NAMALWA (cell line): Measurements from ENCODE around the gene TTC22.
"Not testable (repeated sequence)": the region's sequence is repeated elsewhere in the genome, so short reads cannot be mapped to it uniquely, and the experiment has no call there.

Experiments used
- DNase-seq: peaks from one replicate; pipeline ENCODE4 v3.0.0-alpha.2; 2015; ENCODE audit warnings: low spot score

The TTC22 gene

DNA sequence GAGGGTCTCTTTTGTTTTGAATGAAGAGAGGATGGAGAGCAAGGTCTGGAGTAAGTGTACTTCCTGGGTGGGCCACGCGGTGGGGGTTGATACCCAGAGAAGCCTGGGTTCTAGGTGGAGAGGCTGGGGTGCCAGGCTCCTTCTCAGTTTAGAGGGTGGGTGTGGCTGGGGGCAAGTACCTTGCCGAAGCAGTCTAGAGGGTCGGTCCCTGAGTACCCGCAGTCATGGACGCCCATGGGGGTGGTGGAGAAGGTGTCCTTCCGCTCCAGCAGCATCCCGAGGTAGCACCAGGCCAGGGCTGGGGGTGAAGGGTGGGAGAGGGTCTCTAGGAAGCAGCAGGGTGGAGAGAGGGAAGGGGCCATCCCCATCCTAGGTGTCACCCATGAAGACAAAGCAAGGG lies 14.3 kb downstream of the TTC22 start:
- DNase-seq, result no peak

DNA sequence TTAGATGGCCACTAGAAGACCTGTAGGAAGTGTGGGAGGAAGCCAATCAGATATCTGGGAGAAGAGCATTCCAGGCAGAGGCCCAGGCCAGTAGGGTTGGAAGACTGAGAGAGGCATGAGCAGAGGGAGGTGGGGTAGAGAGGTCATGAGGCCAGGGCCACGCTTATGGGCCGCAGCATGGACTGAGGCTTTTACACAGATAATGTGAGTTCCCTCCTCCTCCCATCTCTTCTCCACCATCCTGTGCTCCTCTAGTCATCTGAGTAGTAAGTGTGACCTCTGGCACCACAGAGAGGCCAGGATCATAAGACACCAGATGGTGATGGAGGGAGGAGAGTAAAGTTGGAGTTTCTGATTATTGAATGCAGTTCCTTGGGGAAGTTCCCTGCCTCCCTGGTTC lies 17.1 kb downstream of the TTC22 start:
- no peak for DNase-seq

DNA sequence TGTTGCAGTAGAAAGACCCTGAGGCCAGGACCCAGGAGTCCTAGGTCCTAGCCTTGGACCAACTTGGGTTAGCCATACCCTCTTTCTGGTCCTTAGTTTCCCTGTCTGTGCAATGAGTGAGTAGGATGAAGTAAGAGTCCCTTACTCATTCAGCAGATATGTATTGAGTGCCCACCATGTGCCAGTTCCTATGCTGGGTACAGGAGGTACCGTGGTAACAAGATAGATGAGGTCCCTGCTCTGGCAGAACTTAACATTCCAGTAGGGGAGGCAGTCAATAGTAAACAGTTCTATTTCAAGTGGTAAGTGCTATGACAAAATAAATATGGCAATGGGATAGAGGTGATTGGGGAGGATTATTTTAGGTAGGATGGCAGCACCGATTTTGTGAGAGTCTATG lies 18.5 kb downstream of the TTC22 start:
- DNase-seq, result no peak

DNA sequence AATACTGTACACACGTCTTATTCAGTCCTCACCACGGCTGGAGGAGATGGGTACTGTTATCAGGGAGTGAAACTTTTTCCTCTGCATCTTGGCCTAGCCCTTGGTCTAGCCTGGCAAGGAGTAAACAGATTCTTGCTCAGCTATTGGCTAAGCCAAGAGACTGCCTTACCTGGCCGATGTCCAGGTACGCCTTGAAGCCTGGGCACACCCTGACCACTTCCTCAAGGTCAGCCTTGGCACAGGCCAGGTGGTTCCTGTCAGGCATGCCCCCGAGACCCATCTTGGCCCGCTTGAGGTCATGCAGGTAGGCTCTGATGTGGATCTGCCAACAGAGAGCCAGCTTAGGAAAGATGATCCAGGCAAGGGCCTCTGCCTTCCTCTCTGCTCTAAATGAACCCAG lies 19.0 kb downstream of the TTC22 start:
- no peak for DNase-seq

DNA sequence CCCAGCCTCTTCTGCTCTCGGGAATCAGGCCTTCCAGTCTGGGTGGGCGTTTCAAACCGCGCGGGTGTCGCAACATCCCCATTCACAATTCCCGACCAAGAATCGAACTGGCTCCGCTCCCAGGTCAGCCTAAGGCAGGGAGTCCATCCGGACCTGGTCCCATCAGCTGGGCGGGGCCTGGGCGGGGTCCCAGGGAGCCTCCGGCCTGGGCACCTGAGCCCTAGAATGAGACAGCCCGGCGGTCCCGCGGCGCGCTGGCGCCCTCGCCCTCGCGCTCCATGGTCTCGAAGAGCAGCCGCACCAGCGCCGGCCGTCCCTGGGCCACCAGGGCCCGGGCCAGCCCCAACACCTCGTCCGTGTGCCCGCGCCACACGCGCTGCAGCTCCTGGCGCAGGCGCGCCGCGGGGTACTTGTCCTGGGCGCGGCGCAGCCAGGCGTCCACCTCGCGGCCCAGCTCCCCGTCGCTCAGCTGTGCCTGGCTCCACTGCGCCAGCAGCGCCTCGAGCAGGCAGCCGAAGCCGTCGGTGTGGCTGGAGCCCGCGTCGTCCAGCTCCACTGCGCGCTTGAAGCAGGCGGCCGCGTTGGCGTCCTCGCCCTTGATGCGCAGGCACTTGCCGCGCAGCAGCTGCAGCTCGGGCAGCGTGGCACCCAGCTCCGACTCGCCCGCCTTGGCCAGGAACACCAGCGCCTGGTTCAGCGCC lies 19.9 kb downstream of the TTC22 start:
- DNase-seq, result no peak

DNA sequence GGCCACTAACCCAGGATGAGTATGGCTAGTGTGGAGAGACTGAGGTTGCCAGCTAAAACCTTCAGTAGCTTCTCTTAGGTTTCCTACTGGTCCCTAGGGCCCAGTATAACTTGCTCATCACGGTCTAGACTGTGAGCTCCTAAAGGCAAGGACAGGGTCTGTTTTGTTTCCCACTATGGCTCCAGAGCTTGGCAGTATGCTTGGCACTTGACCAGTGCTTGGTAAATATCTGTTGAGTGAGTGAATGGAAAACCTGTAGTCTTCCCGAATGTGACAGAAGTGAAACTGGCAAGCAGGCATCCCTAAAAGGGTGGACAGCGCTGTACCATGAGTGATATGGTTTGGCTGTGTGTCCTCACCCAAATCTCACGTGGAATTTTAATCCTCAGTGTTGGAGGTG lies 23.7 kb downstream of the TTC22 start:
- no peak for DNase-seq

DNA sequence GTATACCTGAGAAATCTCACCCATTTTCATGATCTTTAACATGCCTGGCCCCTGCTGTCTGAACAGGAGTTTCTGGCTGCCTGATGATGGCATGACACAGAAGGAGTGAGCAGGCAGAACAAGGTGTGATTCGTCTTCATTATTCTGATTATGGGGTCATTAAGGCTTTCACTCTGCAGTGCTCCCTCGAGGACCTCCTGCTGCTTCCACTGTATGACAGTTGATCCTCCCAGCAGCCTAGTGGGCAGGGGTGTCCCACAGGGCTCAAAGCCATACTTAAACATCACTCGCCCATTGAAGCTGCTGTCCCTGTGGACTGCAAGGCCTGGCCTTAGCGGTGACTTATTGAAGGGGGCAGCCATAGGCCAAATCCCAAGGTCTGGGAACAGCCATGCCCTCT lies 24.1 kb downstream of the TTC22 start:
- DNase-seq, result no peak

DNA sequence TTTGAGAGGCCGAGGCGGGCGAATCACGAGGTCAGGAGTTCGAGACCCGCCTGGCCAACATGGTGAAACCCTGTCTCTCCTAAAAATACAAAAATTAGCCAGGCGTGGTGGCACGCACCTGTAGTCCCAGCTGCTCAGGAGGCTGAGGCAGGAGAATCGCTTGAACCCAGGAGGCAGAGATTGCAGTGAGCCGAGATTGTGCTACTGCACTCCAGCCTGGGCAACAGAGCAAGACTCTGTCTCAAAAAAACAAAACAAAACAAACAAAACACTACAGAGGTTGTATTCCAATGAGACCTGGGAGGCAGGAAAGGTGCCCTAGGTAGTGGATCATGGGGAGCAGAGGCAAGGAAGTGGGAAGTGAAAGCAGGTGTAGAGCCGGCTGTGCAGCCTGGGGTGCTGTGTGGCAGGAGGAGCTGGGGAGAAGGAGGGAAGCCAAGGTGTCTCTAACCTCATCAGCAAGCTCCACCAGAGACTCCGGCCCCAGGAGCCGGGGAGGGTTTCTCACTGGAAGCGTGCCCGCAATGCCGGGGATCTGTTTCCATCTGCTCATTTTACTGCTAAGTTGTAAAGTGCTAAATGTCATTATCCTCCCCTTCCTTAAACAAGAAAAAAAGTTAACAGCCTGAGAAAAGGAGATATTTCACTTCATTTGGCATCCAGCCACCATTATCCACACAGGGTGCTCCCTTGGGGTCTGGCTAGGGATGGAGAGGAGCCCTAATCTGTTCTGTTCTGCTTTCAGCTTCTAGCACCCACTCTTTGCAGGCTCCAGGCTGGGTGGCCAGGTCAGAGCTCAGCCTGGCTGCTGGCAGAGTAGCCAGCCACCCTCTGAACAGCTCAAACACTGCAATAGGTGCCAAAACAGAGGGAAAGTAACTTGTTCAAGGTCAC lies 25.0 kb downstream of the TTC22 start:
- DNase-seq, result not testable (repeated sequence)

DNA sequence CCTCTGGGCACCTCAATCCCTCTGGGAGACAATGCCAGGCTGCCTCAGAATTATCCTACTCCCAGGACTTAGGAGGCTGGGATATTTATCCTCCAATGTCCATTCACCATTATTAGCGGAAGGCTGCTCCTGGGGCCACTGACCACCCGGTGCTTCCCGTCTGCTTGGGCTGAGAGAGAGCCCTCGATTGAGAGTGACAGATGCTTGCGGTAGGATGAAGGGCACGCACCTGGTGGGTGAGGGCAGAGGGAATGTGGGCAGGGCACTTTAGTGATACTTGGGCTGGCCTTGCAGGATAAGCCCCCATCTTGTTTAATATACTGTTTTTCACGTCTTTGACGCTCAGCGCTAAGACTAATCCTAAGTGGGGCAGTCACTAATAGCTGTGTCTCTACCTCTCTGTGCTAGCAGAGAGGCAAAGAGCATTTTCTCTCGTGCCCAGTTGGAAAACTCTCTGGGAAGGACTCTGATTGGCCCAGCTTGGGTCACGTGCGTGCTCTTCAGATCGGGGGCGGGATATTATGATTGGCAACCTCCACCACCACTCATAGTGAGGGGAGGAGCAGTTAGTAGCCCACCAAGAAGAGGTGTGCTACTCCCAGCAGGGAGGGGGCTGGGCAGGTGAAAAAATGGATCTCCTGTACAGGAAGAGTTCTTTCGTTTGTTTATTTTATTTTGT lies 26.2 kb downstream of the TTC22 start:
- peak; percentile 93 for DNase-seq

DNA sequence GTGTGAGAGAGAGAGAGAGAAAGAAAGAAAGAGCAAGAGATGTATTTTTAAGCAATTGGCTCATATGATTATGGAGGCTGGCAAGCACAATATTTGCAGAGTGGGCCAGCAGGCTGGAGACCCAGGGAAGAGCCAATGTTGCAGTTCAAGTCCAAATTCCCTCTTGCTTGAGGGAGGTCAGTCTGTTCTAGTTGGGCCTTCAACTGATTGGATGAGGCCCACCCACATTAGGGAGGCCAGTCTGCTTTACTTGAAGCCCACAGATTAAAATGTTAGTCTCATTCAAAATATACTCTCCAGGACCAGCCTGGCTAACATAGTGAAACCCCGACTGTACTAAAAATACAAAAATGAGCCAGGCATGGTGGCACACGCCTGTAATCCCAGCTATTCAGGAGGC lies 28.2 kb downstream of the TTC22 start:
- DNase-seq, result no peak

DNA sequence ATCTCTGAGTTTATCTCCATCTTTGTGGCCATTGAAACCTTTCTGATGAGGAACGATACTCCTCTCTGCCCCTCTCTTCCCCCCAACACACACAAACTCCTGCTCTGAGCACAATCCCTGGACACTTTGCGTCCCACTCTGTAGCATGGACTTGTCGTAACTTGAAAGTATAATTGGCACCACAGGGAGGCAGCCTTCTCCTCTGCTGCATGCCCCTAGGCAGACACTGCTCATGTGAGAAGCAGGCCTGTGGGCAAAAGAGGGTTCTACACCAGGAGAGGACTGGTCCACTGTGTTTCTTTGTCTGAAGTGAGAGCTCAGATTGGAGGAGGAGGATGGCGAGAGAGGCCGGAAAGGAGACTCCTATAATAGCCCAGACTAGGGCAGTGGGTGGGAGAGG lies 33.0 kb downstream of the TTC22 start:
- peak; percentile 30 for DNase-seq

DNA sequence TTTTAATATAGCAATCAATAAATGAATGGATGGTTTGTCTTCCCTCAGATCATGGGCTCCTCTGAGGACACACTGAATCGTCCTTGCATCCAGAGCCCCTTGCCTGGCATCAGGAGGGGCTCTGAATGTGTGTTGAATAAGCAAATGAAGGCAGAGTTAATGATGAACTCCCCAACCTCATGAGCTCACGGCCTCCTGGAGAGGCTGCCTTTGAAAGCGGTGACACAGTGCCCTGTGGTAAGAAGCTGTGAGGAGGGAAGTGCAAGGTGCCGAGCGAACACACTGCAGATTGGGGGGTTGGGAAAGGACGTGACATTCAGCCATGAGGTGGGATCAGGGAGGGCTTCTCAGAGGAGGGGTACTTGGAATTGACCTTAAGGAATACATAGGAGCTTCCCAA lies 33.6 kb downstream of the TTC22 start:
- no peak for DNase-seq

DNA sequence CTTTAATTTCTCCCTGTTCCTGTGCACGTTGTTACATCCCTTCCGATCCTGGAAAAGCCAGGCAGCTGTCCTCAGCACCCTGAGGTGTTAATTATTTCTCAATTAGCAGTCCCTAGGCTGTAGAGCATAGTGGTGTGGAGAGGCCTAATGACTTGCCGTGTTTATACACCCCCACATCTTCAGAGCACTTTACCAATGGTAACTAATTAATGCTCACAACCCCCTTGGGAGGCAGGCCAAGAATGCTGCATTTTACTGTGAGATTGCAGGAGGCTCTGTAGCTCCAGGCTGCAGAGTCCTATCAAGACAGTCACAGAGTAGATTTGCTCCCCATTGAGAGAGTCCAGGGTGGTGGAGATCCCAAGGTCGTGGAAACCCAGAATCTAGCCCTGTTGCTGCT lies 34.4 kb downstream of the TTC22 start:
- DNase-seq, result no peak

DNA sequence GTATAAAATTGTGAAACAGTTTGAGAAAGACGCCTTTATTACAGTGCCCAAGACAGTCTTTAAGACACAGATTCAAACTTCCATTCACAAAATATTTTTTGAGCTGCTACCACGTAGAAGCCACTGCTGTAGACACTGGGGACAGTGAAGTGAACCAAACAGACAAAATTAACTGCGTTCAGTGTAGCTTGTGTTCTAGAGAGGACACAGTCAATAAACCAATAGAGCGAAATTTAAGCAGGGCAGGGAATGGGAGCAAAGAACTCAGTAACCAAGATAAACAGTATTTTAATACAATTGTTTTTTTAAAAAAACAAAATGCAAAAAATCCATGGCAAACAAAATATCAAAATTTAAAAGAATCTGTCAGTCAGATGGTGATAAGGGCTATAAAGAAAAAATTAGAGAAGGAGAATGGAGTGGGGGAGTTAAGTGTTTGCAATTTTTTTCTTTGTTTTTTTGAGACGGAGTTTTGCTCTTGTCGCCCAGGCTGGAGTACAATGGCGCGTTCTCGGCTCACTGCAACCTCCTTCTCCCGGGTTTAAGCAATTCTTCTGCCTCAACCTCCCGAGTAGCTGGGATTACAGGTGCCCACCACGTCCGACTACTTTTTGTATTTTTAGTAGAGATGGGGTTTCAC lies 36.1 kb downstream of the TTC22 start:
- no peak for DNase-seq

DNA sequence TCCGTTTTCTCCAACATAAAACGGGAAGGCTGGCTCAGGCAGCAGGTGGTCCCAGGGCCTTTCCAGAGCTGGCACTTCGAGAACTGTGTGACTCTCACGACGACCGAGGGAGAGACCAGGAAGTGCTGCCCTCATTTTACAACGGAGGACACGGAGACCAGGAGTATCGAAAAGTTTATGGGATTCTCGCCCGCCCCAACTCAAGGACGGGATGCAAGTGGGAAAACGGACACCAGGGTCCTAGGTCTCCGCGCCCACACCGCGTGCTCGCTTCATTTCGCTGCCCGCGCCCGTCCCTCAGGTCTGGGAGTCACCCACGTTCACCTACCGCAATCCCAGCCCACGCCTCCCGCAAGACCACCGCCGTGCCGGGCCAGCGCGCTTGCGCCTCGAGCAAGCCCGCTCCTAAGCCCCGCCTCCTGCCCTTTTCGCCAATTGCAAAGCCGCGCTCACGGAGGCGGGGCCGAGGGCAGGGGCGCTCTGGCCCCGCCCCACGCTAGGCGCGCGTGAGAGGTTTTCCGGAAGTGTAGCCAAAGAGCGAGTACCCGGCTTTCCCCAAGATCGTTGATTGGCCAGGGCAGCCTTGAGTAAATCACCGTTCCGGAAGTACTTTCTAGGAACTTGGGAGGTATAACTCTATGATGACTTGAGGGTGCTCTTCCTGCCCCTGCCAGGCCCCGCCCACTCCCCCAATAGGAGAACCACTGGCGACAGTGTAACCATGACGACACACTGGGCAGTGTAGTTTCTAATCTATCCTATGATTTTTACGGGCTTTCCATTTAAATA lies 36.8 kb downstream of the TTC22 start, which contains the start of gene PARS2:
Gene PARS2, minus strand, starts transcription at position 391 of the 789 bp plus-strand sequence. CDS start 5,362 bp downstream, outside the sequence.
- DNase-seq, result peak; percentile 100

DNA sequence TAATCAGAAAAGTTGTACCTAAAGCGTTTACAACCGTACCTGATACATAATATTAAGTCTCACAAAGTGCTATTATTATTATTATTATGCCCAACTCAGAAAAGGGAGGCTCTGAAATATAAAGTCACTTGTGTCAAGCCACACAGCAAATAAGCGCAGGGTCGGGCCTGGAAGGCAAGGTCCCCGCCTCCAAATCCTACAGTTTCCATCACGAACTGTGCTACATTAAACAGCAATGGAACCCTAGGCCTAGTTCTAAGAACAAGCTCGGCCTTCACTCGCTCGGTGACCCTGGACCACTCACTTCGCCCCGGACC lies 37.3 kb downstream of the TTC22 start:
- DNase-seq, result peak; percentile 40

DNA sequence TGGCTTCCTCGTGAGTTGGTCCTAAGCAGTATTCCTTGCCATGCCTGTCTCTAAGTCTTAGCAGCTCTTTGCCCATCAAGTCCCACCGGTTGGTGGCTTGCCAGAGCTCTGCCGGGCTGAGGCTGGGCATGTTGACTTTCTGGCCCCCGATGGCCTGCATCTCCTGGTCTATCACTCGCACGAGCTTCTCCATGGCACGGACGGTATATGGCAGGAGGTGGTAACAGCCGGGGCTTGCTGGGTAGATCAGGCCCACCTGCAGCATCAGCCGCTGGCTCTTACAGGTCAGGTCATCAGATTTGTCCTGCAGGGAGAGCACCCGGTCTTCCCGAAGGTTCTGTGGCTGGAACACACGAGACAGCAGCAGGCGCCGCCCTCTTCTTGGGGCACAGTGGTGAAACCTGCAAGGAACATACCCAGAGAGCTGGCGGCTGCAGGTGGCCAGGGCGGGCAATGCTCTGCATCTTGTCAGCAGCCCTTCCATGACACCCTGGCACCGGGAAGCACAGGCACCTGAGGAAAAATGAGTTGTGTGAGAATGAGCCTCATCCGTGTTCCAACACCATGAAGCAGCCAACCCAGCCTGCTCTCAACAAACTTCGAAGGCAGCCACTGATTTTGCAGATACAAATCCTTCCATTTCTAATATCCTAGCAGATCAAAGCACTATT lies 42.3 kb downstream of the TTC22 start:
- no peak for DNase-seq

DNA sequence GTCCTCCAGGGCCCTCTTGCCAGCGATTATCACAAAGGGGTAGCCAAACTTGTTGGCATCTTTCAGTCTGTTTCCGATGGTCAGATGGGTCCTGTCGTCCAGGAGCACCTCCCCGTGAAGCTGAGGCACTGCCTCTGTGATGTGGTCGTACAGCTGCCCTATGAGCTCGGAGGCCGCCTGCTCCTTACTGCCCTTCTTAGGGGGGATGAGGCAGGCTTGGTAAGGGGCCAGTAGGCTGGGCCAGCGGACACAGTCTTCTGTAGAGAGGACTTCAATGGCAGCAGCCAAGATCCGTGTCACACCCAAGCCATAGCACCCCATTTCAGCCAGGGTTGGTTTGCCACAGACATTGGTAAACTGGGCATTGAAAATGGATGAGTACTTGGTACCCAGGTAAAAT lies 43.3 kb downstream of the TTC22 start:
- no peak for DNase-seq

DNA sequence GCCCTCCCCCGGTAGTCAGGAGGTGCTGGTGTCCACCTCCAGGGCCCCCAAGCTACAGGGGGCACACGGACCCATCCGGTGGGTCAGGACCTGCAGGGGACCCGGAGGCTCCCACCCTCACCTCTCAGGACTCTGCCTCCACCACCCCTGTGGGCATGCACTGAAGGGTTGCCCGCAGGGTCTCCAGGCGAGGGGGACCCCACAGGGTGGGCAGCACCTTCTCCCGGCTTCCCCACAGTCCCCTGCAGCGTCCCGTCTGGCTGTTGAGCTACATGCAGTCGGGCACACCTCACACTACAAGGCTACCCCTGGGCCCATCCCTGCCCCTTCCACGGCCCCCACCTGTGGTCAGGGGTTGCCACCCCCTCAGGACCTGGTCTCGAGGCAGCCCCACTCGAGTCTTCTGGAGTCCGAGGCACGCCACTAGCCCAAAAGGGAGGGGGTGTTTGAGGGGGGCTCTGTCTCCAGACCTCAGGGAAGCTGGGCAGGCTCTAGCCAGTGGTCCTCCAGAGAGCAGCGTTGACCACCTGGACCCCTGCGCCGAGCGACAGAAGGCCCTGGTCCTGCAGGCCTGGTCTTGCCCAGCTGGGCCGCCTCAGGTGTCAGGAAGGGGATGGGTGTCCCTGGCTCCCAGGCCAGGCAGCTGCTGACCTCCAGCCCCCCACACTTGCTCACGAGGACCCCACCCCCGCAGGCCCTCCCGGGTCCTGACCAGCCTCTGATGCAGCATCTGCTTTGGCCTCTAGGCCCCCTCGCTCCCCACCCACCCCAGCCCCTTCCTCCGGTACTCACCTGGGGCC lies 46.4 kb downstream of the TTC22 start:
- no peak for DNase-seq

DNA sequence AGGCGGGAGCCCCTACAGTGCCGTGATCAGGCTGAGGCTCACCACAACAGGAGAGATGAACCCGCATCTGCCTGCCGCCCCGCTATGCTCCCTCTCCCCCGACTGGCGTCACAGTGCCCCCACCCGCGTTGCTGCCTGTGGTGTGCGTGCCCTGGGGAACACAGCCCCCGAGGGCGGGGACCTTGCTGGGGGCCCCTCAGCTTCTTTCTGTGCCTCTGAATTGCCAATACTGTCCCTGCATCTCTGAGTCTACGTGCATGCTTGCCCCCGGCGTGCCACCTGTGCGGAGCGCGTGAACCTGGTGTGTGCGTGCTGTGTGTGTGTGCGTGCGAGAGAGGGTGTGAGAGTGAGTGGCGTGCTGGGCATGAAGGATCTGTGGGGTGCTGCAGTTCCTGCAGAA lies 47.1 kb downstream of the TTC22 start:
- DNase-seq, result no peak
